ENCODE data around the gene BUB1B.

The BUB1B gene

DNA sequence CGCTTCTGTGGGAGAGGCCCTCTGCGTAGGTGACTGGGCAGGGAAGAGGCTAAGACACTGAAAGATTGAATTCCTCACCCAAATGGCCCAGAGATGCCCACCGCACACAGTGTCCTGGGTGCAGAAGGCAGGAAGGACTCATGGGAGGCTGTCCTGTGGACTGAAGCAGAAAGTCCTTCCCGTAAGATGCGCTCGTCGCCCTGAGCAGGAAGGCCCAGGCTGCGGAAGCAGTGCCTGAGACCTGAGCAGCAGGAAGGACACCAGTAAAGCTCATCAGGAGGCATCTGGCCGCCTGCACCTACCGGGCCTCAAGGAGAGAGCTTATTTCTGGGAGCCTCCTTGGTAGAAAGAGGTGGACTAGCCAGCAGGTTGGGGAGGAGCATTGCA, 81.3 kb downstream of the BUB1B start:
- DNase-seq, result no peak

DNA sequence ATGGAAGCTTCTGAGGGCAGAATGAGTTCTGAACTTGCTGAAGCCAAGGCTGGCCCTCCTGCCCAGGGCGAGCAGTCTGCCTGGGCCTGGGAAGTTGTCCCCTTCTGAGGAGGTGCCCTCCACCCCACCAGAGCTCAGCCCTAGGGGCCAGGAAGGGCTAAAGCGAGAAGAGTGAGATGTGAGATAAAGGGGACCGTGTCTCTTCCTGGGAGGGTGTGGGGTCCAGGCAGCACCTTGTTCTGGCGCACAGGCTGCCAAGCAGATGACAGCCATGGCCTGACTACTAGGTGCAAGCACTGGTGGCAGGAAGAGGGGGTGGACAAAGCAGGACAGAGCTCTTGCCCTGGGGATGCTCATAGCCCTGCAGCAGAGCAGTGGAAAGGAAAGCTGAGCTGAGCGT, 81.7 kb downstream of the BUB1B start:
- DNase-seq, result no peak

DNA sequence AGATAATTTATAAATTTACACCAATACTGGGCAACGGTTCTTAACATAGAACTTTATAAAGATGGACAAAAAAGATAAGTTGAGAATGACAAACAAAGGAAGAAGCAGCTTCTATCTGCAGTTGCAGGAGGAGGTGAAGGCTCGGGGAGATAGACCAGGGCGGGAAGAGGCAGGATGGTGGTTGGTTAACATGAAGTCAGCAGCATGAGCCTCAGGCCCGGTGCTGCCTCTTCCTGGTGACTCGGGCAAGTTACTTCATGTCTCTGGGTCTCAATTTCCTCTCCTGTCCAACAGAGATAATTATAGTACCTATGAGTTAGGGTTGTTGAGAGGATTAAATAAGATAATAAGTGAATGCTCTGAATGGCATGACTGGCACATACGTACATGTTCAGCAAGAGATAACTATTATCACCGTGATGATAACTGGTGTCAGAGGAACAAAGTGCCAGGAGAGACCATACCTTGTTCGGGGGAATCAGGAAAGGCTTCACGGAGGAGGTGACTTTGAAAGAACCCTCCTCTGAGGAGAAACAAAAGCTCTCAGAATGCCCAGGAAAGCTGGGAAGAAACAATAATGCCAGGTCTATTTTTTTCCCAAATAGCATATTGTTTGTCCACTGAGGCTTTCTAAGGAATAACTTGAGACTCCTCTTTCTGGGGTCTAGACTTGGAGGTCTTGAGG, 82.4 kb downstream of the BUB1B start:
- DNase-seq, result no peak

DNA sequence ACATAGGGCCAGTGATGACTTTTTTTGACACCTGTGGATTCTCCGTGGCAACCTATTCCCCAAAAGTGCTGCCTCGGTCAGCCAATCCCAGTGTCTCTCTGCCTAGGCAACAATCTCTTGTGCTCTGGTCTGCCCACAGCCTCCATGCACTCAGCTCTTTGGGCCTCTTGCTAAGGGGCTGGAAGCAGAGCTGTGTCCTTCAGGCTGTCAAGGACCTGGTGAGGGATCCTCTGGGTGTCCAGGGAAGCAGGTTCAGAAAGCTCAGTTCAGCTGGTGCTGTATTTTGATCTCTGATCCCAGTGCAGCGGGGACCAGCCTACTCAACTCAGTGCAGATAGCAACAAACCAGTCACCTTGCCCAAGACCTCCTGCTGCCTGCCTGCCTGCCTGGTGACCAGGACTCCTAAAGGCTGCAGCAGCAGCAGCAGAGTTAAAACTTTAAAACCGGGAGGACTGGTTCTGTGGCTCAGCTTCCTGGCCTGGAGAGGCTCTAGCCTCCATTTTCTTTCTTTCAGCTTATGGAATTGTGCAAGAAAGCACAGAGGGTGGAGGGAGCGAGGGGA, 84.2 kb downstream of the BUB1B start:
- no peak for DNase-seq

DNA sequence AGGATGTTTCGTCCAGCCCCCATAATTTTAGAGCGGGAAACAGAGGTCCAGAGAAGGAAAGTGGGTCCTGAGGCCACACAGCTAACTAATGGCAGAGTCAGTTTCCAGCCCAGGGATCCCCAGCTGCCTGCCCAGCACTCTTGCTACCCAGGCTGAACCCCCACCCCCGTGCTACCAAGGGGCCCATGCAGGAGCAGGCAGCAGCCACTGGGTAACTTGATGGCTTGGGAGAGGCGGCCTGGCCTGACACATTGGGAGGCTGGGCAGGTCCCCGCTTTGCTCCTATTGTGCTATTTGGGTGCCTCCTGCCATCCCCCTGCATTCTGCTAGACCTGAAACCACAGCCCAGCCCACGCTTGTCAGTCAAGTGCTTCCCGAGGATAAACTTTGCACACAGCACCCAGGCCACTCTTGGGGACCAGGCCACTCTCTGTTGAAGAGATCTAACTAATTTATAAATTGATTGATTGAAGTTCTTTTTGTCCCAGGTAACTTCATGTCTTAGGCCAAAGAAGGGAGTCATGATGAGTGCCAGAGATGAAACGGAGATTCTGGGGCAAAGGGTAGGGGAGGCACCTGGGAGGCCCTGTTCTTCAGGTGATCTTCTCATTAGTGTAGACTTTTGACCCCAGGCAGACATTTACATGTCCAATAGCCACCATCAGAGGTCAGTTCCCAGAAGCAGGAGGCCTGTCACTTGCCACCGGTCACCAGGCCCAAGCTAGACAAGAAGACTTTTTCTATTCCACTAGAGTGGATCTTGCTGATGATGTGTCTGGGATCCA, 85.0 kb downstream of the BUB1B start:
- no peak for DNase-seq

DNA sequence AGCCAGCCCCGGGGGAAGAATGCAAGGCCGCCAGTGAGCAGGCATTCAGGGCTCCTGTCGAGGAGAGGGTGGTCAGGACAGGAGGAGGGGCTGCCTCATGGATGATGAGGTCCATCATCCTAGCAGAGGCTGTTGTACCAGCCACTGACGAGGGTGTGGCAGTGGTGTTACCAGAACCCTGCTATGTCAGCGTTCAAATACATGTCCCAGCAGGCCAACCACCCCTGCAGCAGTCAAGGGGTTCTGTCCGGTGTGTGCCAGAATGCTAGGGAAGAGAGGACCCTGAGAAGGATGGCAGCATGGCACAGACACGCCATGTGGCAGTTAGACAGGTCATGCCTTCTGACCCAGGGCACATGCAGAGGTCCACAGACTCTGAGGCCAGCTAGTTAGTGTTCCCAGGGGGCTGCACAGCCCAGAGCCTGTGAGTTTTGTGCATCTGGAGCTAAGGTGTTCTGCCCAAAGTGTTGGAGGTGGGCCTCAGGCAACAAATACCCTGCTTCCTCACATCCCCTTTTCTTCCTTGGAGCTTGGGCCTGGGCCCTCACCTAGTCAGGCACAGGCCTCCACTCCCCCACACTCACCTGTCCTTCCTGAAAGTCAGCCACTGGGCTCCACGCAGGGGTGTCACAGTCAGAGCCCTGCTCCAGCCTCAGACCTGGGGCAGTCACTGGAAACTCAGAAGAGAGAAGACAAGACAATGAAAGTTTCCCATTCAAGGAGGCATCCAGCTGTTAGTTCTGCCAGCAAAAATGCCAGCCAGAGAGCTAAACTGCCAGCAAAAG, 85.8 kb downstream of the BUB1B start:
- DNase-seq, result no peak

DNA sequence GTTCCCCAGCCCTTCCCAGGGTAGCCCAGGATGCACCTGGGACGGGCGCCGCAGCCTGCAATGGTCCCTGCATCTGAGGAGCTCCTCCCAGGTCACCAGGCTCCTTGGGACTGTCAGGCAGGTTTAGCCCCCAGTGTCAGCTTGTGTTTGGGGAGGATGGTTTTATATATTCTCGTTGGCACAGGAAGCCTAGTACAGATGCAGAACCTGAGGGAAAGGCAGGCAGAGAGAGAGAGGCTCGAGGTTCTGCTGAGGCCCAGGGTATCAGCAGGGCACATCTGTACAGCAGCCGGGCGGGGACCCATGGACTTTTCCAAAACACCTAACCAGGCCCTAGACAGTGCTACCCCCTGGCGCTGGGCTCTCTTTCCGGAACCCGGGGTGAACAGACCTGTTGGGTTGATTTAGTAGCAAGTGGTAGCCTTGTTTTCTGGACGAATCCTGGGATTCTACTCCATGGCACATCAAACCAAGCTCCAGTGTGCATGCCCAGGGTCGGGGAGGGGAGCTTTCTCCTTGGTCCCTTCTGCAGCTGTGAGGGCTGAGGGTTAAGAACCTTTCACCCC, 86.6 kb downstream of the BUB1B start:
- DNase-seq, result no peak

DNA sequence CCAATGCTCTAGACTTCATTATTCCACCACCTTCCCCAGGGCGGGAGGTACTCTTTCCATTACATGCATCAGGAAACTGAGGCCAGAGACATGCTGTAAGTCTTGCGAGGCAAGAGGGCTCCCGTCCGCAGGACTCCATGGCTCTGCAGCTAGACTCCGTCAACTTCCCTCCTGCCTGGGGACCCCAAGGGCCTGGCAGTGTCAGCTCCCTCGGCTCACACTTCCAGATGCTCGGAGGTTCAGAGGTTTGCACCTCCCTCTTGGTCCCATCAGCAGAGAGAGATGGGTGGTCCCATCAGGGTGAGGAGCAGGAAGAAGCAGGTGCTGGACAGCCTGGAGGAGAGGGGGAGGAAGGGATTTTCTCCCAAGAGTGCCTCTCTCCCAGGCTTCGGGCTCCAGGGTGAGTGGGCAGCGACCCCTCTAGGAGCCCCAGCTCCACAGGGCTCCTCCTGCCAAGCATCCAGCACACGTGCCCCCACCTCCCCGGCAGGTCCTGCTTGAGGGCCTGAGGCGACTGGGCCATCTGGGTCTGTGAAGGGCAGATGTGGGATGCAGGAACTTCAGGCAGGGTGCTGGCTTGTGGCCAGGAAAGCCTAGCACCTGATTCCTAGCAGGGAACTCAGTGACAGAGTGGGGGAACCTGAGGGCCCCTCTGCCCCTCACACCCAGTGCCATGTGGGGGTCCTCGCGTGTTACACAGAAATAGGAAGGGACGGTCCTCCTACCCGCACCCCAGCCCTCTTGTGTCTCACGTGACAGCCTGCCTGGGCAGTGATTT, 87.3 kb downstream of the BUB1B start:
- DNase-seq, result no peak

DNA sequence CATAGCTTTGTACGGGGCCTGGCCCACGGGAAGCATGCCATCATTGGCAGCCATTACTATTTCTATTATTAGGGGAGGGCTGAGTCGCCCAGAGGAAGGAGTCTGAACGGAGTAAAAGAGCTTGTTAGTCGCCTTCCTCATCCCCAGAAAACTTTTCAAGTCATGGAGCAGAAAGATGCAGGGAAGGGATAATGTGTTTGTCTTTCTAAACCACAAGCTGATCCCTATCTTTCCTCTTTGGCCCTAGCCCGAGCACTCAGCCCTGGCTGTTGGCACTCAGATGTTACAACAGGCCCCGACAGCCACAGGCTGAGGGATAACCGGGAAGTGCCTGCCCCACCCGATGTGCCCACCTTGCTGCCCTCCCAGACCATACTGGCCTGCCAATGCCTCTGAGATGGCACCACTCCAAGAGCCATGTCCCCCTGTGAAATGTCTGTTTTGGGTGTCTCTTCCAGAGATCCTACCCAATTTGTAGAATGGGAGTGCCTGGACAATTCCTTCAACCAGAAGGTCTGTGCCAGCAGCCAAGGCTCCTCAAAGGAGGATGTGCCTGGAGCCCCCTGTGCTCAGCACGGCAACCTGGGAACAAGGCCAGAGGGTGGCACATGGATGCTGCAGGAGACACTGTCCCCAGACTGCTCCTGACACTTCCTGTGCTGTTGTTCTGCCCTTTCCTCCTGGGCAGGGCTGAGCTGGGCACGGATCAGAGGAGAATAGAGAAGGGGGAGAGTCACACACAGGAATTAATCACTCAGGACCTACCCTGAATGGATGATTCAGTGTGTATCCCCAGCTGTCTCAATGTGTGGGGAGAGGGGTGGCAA, 88.8 kb downstream of the BUB1B start:
- no peak for DNase-seq

DNA sequence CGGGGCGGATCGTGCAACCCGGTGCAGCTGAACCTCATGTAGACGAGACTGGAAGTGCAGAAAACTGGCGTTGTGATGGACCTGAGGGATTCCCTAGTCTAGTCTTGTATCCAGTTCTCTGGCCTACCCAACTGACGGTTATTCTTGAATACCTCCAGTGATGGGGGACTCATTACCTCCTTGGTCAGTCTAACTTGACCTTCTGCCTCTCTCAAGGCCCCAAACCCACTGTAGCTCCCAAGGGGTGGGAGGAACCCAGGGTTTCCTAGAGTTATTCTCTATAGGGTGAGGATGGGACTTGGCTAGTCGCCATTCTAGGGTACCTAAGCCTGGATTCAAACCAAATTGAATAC, 89.4 kb downstream of the BUB1B start:
- no peak for DNase-seq

DNA sequence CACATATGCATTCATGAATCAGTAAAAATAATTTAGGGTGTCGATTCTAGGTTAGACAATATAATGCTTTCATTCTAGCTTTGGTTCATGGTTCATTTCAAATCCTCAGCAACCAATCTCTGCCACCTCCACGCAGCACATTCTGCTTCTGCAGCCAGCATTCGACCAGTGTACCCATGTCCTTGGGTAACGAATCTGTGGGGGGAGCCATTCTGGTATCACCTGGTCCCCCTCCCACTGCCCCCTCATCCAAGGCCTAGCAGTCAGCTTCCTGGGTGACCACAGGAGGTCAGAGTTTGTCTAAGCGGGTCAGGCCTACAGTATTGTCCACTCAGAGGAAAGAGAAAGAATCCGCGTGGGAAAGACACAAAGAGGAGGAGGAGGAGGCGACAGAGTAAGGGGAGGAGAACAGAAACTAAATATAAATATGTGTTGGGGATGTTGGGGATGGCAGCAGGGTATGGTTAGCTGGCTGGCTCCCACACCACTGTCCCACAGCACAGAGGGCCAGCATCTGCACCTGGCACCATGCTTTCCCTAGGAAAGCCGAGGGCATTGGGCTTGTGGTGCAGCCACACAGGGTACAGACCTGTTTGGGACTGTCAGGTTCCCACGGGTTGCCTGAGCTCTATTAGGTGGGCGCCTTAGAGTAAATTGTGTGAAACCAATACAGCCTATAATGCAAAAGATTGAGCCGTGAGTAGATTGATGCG, 90.1 kb downstream of the BUB1B start:
- no peak for DNase-seq

DNA sequence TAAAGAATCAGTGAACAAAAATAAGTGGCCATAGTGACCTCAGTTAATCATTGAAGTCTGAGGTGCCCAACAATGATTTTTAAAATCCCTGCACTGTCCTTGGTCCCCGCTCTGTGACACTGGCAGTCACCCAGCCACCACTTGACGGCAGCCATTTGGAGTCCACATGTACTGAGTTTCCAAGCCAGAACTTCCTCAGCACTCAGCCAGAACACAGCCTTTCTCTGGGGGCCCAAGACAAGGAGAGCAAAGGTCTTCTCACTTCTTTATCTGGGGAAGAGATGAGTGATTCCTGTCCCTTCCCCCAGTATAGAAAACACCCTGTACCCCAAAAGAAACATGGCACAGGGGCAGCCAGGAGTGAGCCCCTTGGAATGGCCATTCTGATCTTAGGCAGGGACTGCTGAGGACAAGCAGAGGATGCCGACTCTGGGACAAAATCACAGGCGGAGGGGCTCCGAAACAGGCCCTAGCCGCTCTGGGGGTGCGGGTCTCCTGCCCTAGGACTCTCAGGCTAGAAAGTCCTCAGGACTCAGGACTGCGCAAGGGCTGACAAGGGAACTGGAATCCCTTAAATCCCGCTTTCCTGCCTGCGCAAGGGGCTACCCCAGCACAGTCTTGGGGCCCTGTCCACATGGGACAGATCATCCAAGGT, 90.7 kb downstream of the BUB1B start:
- DNase-seq, result no peak

DNA sequence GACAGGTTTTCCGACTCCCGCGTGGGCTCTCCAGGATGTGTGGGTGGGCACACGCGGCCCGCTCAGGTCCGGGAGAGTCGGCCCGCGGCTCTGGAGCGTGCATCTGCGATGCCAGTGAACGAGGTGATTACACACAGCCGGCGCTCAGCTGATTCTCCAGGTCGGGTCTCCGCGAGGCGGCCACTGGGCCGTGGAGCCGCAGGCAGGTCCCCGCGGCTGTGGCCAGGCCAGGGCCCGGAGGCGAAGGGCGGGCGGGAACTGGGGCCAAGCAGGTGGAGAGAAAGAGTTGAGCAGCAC, 91.2 kb downstream of the BUB1B start:
- DNase-seq, result no peak

DNA sequence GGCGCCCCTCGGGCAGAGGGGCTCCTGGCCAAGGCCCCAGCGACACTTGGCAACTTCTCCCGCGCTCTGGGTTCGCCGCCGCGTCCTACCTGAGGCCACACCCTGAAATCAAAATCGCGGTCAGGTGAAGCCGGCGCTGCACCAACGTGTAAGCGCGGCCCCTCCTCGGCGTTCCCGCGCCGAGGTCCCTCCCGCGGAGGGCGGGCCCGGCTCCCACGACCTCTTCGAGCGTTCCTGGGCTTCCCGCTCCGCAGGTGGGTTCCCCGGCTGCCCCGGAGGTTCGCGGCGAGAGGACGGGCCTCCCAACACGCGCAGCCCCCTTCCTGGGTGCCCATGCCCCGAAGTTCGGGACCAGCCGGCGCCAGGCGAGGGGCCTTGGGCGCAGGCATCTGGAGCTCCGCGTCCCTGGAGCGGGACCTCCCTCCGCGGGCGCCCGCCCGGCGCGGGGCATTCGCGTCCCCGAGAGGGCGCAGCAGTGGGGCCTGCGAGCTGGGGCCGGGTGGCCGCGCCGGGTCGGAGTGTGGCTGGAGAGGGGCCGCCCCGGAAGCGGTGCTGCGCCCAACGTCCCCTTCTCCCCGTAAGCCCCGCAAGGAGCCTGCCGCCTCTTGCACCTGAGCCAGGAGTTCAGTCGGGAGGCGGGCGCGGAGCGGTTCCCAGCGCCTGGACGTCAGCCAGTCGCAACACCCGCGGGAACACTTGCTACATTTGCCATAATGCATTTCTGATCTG, 91.7 kb downstream of the BUB1B start:
- DNase-seq, result peak; percentile 23 to 43

DNA sequence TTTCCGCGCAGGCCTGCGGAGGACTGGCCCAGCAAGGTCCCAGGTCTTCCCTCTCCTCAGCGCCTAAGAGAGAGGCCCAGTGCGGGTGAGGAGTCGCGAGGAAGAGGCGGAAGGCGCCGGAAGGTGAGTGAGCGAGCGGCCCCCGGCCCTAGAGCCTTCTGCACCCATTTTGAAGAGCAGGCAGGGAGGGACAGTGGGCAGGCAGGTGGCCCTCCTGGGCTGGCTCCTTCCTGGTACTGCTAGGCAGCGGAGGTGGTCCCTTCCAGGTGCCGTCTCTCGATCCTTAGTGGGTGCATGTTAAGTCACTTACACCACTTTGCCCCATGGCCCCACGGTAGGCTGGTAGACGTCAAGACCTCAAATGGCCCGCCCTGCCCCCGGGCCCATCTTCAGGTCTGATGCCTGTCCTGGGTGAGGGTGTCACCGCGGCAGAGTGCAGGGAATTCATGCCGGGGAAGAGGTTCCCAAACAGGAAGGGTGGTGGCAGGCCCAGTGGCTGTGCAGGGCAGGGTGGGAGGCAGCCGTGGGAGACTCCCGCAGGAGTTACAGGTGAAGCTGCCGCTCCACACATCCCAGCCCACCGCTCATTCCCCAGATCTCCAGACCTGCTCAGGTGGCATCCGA, 92.4 kb downstream of the BUB1B start:
- no peak for DNase-seq

DNA sequence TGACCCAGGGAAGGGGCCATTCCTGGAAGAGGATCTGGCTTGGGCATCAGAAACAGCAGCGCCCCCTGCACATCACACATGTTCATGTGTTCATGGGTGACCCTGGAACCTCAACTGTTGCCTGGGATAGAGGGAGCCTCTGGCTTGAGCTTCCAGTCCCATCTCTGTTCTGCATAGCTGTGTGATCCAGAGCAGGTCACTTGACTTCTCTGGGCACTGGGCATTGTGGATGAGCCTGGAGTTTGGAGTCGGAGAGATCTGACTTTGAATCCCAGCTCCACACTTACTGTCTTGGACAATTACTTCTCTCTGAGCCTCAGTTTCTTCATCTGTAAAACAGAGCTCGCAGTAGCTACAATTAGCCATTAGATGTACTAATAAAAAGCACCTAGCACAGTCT, 93.6 kb downstream of the BUB1B start:
- DNase-seq, result no peak

DNA sequence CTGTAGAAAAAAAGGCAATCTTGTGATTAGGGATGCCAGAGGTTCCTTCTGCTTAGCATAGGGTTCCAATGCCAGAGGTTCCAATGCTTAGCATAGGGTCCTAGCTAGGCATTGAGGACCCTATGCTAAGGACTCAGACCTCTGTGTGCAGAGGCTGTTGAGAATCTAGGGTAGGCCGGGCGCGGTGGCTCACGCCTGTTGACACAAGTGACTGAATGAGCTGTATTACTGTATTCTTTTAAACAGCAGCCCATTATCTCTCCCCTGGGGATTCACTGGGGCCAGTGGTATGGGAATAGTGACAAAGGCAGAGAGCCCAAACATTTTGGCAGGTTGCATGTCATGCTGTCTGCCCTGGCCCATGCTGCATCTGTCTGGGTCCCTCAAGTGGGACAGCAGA, 94.2 kb downstream of the BUB1B start:
- DNase-seq, result peak; percentile 20 to 39

DNA sequence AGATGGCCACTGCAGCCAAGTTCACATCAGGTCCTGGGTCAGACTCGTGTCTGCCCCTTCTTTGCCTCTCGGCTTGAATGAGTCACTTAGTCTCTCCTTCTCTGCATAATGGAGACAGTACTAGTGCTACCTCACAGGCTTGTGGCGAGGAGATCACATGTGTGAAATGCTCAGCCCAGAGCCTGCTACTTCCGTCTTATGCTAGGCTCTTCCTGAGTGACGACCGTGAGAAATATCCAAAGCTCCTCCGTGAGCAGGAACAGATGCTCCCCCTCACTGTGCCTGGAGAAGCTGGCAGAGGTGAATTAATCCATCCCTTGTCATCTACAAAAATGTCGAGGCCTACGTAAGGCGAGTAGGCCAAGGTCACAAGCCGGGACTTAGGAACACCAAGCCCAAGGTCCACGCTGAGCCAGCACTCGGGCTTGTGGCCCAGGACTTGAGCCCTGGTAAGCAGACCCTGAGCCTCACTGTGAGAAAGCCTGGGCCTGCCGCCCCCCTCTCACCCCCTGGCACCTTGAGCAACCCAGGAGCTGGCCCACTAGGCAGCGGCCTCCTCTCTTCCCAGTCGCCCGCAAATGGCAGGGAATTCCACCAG, 95.9 kb downstream of the BUB1B start:
- no peak for DNase-seq

Data from NCI-H2081 (cell line).